Endodermal cell (in vitro differentiated cells): Measurements from ENCODE around the gene KCNQ1. TPM values are rescaled to one million over a fixed set of nuclear protein-coding genes. Genes with fewer than 3 reads are reported as not detected.

ENCODE experiments used
- DNase-seq: peaks from one replicate; pipeline ENCODE4 v3.0.0-alpha.2; 2017
- H3K27ac ChIP-seq: 2 replicates; pipeline ENCODE4 v1.5.1; 2013; ENCODE audit warnings: mild to moderate bottlenecking, low read depth, low read length, moderate library complexity
- H3K27me3 ChIP-seq: 2 replicates; pipeline ENCODE4 v1.6.1; 2013; ENCODE audit warnings: mild to moderate bottlenecking, low read length, moderate library complexity; ENCODE audit not compliant: insufficient read depth, control insufficient read depth, poor library complexity, severe bottlenecking
- H3K36me3 ChIP-seq: 2 replicates; pipeline ENCODE4 v1.7.0; 2013; ENCODE audit warnings: mild to moderate bottlenecking, low read length, moderate library complexity; ENCODE audit not compliant: control insufficient read depth, insufficient read depth
- H3K4me1 ChIP-seq: one replicate; pipeline ENCODE4 v1.7.0; 2013; ENCODE audit warnings: low read length; ENCODE audit not compliant: control insufficient read depth, insufficient read depth
- H3K4me3 ChIP-seq: 2 replicates; pipeline ENCODE4 v1.5.1; 2013; ENCODE audit warnings: mild to moderate bottlenecking, low read length, moderate library complexity
- H3K9ac ChIP-seq: 2 replicates; pipeline ENCODE4 v1.6.1; 2013; ENCODE audit warnings: mild to moderate bottlenecking, low read length, moderate library complexity; ENCODE audit not compliant: poor library complexity, severe bottlenecking; ENCODE audit errors: extremely low read depth
- H3K9me3 ChIP-seq: 2 replicates; pipeline ENCODE4 v1.6.1; 2013; ENCODE audit warnings: mild to moderate bottlenecking, low read length, moderate library complexity; ENCODE audit not compliant: control insufficient read depth
- H3K27ac Mint-ChIP-seq: 2 replicates; pipeline ENCODE4 v1.8.0; 2020; ENCODE audit warnings: mixed read lengths
- H3K27me3 Mint-ChIP-seq: 2 replicates; pipeline ENCODE4 v1.8.0; 2021; ENCODE audit warnings: mild to moderate bottlenecking, mixed read lengths; ENCODE audit not compliant: insufficient read depth
- H3K36me3 Mint-ChIP-seq: 2 replicates; pipeline ENCODE4 v1.8.0; 2020; ENCODE audit warnings: low read depth, mixed read lengths
- H3K4me1 Mint-ChIP-seq: 2 replicates; pipeline ENCODE4 v1.8.0; 2020; ENCODE audit warnings: mixed read lengths
- H3K4me3 Mint-ChIP-seq: 2 replicates; pipeline ENCODE4 v1.8.0; 2020; ENCODE audit warnings: mild to moderate bottlenecking, moderate library complexity, mixed read lengths
- H3K9me3 Mint-ChIP-seq: 2 replicates; pipeline ENCODE4 v1.8.0; 2020; ENCODE audit warnings: mild to moderate bottlenecking, mixed read lengths
- WGBS, 2 experiments: methylation state at CpG; one replicate each; pipeline versions ENCODE4 v1.1.5 to v1.1.7; 2013; ENCODE audit warnings: missing lambda C conversion rate in 2 of 2, mixed read lengths in 1 of 2; ENCODE audit not compliant: insufficient coverage in 1 of 2, insufficient read length in 1 of 2; 5-methylcytosine and 5-hydroxymethylcytosine counted together
- total RNA-seq, 2 donors: library from RNA; stranded (reverse); fragmentation: NEBNext Ultra II Directional in 1 of 2; extraction: Animal tissue kit (Norgen Biotek cat#: 25700) in 1 of 2; gene quantifications; 2 replicates in 1 of 2; 3 replicates in 1 of 2; pipeline ENCODE4 v1.2.1, GENCODE V29; 2021
- TF ChIP-seq, protein P1 (sequence below): fragments of 200-600 bp; sonication (generic); conservative IDR thresholded peaks from 2 replicates; pipeline ENCODE4 v1.5.0; 2021; ENCODE audit warnings: antibody characterized with exemption, mild to moderate bottlenecking

KCNQ1 gene
- total RNA-seq, 2 donors from 2014 or later = 1.8 to 3.5 TPM

DNA sequence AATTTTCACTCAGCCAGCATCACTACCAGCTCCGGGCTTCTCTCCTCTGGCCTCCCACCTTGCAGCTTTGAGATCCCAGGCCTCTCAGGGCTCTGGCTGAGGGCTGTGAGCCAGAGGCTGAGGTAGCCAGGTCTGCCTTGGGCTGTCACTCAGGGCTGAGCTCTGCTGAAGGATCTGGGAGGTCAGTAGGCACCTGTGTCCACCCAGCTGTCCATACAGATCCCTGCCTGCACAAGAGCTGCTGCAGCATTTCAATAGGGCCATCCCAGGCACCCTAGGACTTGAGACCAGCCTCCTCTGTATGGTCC lies 242.4 kb downstream of the KCNQ1 start:
- Mint-ChIP-seq H3K9me3 (no peaks in the 10 kb centered on the region), H3K36me3 (peaks cover 4% of the 10 kb centered on the region), H3K4me3 (no peak overlapping the region), H3K27me3 (no peaks in the 10 kb centered on the region), H3K4me1 (peaks cover 69% of the 10 kb centered on the region), H3K27ac (no peak overlapping the region)
- no peak overlapping the region for H3K27ac ChIP-seq
- peak; percentile 48 for DNase-seq
- TF ChIP-seq, protein P1, sequence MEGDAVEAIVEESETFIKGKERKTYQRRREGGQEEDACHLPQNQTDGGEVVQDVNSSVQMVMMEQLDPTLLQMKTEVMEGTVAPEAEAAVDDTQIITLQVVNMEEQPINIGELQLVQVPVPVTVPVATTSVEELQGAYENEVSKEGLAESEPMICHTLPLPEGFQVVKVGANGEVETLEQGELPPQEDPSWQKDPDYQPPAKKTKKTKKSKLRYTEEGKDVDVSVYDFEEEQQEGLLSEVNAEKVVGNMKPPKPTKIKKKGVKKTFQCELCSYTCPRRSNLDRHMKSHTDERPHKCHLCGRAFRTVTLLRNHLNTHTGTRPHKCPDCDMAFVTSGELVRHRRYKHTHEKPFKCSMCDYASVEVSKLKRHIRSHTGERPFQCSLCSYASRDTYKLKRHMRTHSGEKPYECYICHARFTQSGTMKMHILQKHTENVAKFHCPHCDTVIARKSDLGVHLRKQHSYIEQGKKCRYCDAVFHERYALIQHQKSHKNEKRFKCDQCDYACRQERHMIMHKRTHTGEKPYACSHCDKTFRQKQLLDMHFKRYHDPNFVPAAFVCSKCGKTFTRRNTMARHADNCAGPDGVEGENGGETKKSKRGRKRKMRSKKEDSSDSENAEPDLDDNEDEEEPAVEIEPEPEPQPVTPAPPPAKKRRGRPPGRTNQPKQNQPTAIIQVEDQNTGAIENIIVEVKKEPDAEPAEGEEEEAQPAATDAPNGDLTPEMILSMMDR = no peak
- no peaks in the 10 kb centered on the region for H3K9me3 ChIP-seq
- H3K27me3 ChIP-seq = no peaks in the 10 kb centered on the region
- peaks cover 22% of the 10 kb centered on the region for H3K36me3 ChIP-seq
- 83 to 90% methylated on average over 1 of the region's 1 CpG for WGBS, 2 experiments
- no peak overlapping the region for H3K4me3 ChIP-seq
- H3K9ac ChIP-seq = no peak overlapping the region
- peaks cover 36% of the 10 kb centered on the region for H3K4me1 ChIP-seq

DNA sequence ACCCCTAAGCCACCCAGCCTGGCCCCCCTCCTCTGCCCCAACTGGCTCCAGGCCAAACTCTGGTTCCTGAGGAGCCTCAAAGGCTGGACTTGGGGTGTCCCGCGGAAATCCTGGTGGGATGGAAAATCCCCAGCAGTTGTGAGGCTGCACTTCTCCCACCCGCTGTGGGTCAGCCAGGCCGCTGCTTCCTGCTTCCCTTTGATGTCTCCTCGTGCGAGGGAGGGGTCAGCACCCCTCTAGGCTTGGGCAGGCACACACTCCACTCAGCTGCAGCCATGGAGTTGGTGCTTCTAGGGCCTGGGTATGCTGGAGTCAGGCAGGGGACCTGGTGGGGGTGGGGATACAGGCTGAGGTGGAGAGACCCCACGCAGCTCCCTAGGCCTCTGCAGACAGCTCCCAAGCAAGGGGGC lies 243.0 kb downstream of the KCNQ1 start:
- DNase-seq = peak; percentile 61
- H3K27ac Mint-ChIP-seq = no peak overlapping the region
- no peaks in the 10 kb centered on the region for H3K9me3 ChIP-seq
- no peak overlapping the region for H3K4me3 Mint-ChIP-seq
- H3K4me3 ChIP-seq = no peak overlapping the region
- 42 to 72% methylated on average over 4 to 7 of the region's 7 CpGs for WGBS, 2 experiments
- no peak overlapping the region for H3K9ac ChIP-seq
- peaks cover 70% of the 10 kb centered on the region for H3K4me1 Mint-ChIP-seq
- no peaks in the 10 kb centered on the region for H3K27me3 ChIP-seq
- H3K9me3 Mint-ChIP-seq = no peaks in the 10 kb centered on the region
- H3K27ac ChIP-seq = no peak overlapping the region
- no peaks in the 10 kb centered on the region for H3K27me3 Mint-ChIP-seq
- H3K36me3 Mint-ChIP-seq = peaks cover 4% of the 10 kb centered on the region
- H3K4me1 ChIP-seq = peaks cover 37% of the 10 kb centered on the region
- H3K36me3 ChIP-seq = peaks cover 18% of the 10 kb centered on the region
- TF ChIP-seq, protein P1 = no peak

DNA sequence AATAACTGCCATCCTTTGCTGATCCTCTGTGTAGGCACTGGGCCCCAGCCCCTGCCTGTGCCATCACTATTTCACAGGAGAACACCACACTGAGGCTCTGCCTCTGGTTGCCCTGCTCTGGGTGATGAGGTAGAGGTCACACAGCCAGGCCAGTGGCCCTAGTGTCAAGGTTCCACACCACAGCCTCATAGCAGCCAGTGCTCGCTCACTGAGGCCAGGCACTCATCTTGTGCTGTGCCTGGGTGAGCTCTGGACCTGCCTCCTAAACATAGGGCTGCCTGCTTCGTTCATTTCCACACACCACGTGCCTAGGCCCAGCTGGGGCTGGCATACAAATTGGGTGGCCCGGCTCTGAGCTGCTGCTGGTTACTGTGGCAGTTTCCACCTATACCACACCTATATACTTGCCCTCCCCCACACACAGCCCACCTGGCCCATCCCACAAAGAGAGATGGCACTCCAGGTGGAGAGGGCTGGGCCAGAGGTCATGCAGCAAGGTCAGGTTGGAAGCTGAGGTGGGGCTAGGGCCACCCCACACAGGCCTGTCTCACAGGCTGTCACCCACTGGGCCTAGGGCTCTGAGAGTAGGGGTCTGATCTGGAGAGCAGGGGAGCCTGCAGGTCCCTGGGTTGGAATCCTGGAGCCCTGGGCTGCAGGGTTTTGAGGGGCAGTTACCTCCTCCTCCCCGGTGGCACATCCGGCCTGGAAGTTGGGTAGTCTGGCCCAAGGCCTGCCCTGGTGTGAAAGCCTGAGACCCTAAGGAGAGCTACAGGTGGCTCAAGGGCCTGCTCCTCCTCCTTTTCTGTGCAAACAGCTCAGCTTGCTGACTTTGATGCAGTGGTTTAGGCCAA lies 243.8 kb downstream of the KCNQ1 start:
- Histone ChIP-seq H3K4me1 (peaks cover 35% of the 10 kb centered on the region), H3K36me3 (peaks cover 13% of the 10 kb centered on the region), H3K9ac (no peak overlapping the region), H3K27me3 (no peaks in the 10 kb centered on the region), H3K27ac (no peak overlapping the region), H3K9me3 (no peaks in the 10 kb centered on the region), H3K4me3 (no peak overlapping the region)
- no peak overlapping the region for H3K4me3 Mint-ChIP-seq
- H3K36me3 Mint-ChIP-seq = peaks cover 4% of the 10 kb centered on the region
- H3K9me3 Mint-ChIP-seq = no peaks in the 10 kb centered on the region
- TF ChIP-seq, protein P1 = no peak
- H3K27me3 Mint-ChIP-seq = no peaks in the 10 kb centered on the region
- H3K4me1 Mint-ChIP-seq = peaks cover 70% of the 10 kb centered on the region
- DNase-seq = peak; percentile 41
- no peak overlapping the region for H3K27ac Mint-ChIP-seq
- WGBS, 2 experiments = 91% methylated on average over 3 to 6 of the region's 6 CpGs
